DOHH2 (cell line): ENCODE measurements around the gene ZNF366.

Experiments used
- EZH2phosphoT487 ChIP-seq: fragments of 200-600 bp; sonication (generic); IDR thresholded peaks from 2 replicates; pipeline ENCODE4 v1.6.1; 2017; ENCODE audit warnings: borderline replicate concordance, mild to moderate bottlenecking, antibody characterized with exemption, low read length, moderate library complexity, mixed read lengths
- TF ChIP-seq, protein P1 (sequence below): fragments of 200-600 bp; sonication (generic); IDR thresholded peaks from one replicate; pipeline ENCODE4 v1.5.1; 2014; ENCODE audit warnings: antibody characterized with exemption, mild to moderate bottlenecking, low read depth, low read length; ENCODE audit not compliant: poor library complexity, severe bottlenecking

DNA sequence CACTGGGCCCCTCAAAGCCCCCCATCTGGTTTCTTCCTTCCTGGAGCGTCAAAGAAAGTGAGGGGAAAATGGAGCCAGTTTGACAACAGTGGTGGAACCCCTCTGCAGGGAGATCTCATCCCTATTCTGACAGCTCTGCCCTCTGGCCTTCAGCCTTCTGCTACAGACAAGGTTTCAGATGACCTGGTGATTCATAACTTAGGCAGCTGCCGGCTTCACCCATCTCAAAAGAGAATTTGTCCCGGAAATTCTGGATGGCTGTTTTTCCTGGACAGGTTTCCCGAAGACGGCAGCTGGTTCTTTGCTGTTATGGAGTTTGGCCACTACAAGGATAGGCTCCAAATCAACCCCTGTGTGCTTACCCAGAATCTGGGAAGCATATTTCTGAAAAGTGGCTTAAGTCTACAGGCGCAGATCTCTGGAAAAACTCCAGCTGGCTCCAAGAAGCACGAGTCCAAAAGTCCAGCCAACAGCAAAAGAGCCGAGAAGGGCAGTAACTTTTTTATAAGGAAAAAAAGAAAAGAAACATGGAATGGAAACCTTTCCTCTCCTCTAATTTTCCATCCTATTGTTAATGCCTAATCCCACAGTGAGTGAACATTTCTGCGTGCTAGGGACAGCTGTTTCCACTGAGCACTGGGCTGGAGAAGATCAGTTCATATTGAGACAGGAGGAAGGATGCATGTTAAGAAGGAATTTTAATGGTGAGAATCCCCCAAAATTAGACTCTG is 54.5 kb downstream of the ZNF366 start:
- TF ChIP-seq, protein P1, sequence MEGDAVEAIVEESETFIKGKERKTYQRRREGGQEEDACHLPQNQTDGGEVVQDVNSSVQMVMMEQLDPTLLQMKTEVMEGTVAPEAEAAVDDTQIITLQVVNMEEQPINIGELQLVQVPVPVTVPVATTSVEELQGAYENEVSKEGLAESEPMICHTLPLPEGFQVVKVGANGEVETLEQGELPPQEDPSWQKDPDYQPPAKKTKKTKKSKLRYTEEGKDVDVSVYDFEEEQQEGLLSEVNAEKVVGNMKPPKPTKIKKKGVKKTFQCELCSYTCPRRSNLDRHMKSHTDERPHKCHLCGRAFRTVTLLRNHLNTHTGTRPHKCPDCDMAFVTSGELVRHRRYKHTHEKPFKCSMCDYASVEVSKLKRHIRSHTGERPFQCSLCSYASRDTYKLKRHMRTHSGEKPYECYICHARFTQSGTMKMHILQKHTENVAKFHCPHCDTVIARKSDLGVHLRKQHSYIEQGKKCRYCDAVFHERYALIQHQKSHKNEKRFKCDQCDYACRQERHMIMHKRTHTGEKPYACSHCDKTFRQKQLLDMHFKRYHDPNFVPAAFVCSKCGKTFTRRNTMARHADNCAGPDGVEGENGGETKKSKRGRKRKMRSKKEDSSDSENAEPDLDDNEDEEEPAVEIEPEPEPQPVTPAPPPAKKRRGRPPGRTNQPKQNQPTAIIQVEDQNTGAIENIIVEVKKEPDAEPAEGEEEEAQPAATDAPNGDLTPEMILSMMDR, result no peak
- TF ChIP-seq EZH2phosphoT487, result no peak
